Psoas muscle (tissue), 8 donors: ENCODE results near the gene DPP4. TPM values are rescaled to one million over a fixed set of nuclear protein-coding genes. Genes with fewer than 3 reads are reported as not detected.

Experiments
- ATAC-seq, 4 donors: fragments of 200-7000 bp; cut with Tn5 transposase; one replicate each; pipeline ENCODE4 v1.9.1; 2020; ENCODE audit warnings: moderate library complexity in 3 of 4, mild to moderate bottlenecking in 2 of 4
- DNase-seq, 2 donors: peaks; one replicate each; pipeline ENCODE4 v3.0.0-alpha.2; 2020
- H3K27ac ChIP-seq: fragments of 200-600 bp; one replicate; pipeline ENCODE4 v1.8.0; 2022
- H3K27me3 ChIP-seq, 3 donors: fragments of 200-600 bp in 1 of 3; one replicate each; pipeline versions ENCODE4 v1.6.1 to v1.8.0; 2013 to 2022; ENCODE audit warnings: low read length in 2 of 3, mild to moderate bottlenecking in 2 of 3, moderate library complexity in 1 of 3; ENCODE audit not compliant: insufficient read depth in 3 of 3
- H3K36me3 ChIP-seq, 2 donors: fragments of 200-600 bp in 1 of 2; one replicate each; pipeline versions ENCODE4 v1.6.1 to v1.8.0; 2013 to 2022; ENCODE audit warnings: low read depth in 1 of 2, mild to moderate bottlenecking in 1 of 2, moderate library complexity in 1 of 2; ENCODE audit not compliant: insufficient read depth in 1 of 2
- H3K4me1 ChIP-seq: fragments of 200-600 bp; one replicate; pipeline ENCODE4 v1.8.0; 2022
- H3K4me3 ChIP-seq: fragments of 200-600 bp; one replicate; pipeline ENCODE4 v1.8.0; 2022; ENCODE audit warnings: mild to moderate bottlenecking
- H3K9me3 ChIP-seq: fragments of 200-600 bp; one replicate; pipeline ENCODE4 v1.8.0; 2022
- CTCF ChIP-seq: fragments of 200-600 bp; IDR thresholded peaks from one replicate; pipeline ENCODE4 v1.8.0; 2022; ENCODE audit warnings: antibody characterized with exemption
- WGBS, 3 donors: extraction: QIAGEN DNeasy Blood & Tissue Kit; methylation state at CpG; one replicate each; pipeline versions ENCODE4 v1.1.6 to v1.1.7; 2013; 5-methylcytosine and 5-hydroxymethylcytosine counted together
- intact Hi-C, 2 donors: fragments of 100-400 bp; cut with DNase I; formaldehyde crosslinking; loops; one replicate each; pipeline versions ENCODE4 v1.11.0 to v1.14.2; 2022
- polyA plus RNA-seq, 3 donors: library from polyadenylated mRNA; stranded (reverse); fragments of 200-250 nt; gene quantifications; one replicate each; pipeline ENCODE4 v1.2.3, GENCODE V29; 2013
- total RNA-seq, 4 donors: library from RNA; stranded (reverse); fragmentation: NEBNext Ultra II Directional in 2 of 4; extraction: Animal tissue kit (Norgen Biotek cat#: 25700) in 2 of 4; gene quantifications; one replicate each; pipeline versions ENCODE4 v1.2.1 to v1.2.4, GENCODE V29; 2021 to 2023
- donor health status: healthy with polysubstance abuse.
- donor health status: DM: no; HTN: no; CAD: no; lungs with moderate emphysema.
- donor health status: Bipolar disorder and iron deficiency.
- donor health status: healthy.
- donor health status: DM: yes; HTN: yes; CAD: no.
- donor health status: DM: no; HTN: no; CAD: no.
- donor health status: DM: no; HTN: no; CAD: no.
- donor health status: DM: yes; HTN: yes; CAD: no.

DPP4 gene
- total and polyA plus RNA-seq, 7 donors: 0.25 to 3.1 (median 0.80) TPM

GRCh38 chr2:162025121-162025911 lies 48.7 kb downstream of the DPP4 start:
- WGBS, 3 donors: 54 to 61% (median 55%) methylated on average over 6 of the region's 6 CpGs
- ATAC-seq (no peak), DNase-seq (no peak)
- no peaks in the 10 kb centered on the region for H3K27me3 ChIP-seq
- intact Hi-C loops: no loop called here
- H3K4me1 ChIP-seq: no peaks in the 10 kb centered on the region
- H3K27ac ChIP-seq: no peak overlapping the region
- H3K9me3 ChIP-seq: no peaks in the 10 kb centered on the region
- no peak overlapping the region for H3K4me3 ChIP-seq
- no peaks in the 10 kb centered on the region for H3K36me3 ChIP-seq
- TF ChIP-seq CTCF: no peak

GRCh38 chr2:162022290-162022945 lies 51.6 kb downstream of the DPP4 start:
- DNase-seq (no peak), ATAC-seq (peak in 3 of 4 donors; percentile 69 to 76 (median 73))
- Histone ChIP-seq H3K4me3 (no peak overlapping the region), H3K9me3 (no peaks in the 10 kb centered on the region), H3K27ac (no peak overlapping the region), H3K36me3 (no peaks in the 10 kb centered on the region), H3K4me1 (no peaks in the 10 kb centered on the region), H3K27me3 (no peaks in the 10 kb centered on the region)
- intact Hi-C loops: no loop called here
- no peak for TF ChIP-seq CTCF
- WGBS, 3 donors: 49 to 65% (median 57%) methylated on average over 3 of the region's 3 CpGs

- 82 to 86% (median 84%) methylated on average over 7 of the region's 7 CpGs for WGBS, 3 donors
These were observed 52.4 kb downstream of the DPP4 start for GRCh38 chr2:162021516-162022058.

DNA sequence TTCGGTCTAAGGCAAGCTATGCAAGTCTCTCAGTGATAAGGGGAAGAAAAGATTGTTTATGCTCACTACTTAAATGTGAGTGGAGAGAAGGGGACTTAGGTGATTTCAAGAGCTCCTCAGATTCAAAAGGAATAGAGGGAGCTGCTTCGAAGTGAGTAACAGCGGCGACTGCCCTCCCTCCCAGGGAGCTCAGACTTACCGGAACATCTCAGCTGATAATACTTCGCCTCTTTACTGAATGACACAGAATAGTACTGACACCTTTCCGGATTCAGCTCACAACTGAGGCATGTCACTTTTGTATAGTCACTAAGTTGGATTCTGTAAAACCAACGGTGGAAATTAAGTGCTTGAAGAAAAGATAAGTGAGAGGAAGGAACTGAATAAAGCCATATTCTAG lies 55.5 kb downstream of the DPP4 start:
- H3K9me3 ChIP-seq: no peaks in the 10 kb centered on the region
- DNase-seq (no peak), ATAC-seq (no peak)
- TF ChIP-seq CTCF: no peak
- no peaks in the 10 kb centered on the region for H3K4me1 ChIP-seq
- 85 to 90% (median 87%) methylated on average over 8 of the region's 8 CpGs for WGBS, 3 donors
- H3K36me3 ChIP-seq: no peaks in the 10 kb centered on the region
- intact Hi-C loops: no loop called here
- H3K4me3 ChIP-seq: no peak overlapping the region
- no peak overlapping the region for H3K27ac ChIP-seq
- peaks cover 0 to 3% (median 3%) of the 10 kb centered on the region in 3 donors for H3K27me3 ChIP-seq

More at GRCh38 chr2:162021516-162022058, 52.4 kb downstream of the DPP4 start:
- Histone ChIP-seq H3K36me3 (no peaks in the 10 kb centered on the region), H3K4me3 (no peak overlapping the region), H3K9me3 (no peaks in the 10 kb centered on the region), H3K27me3 (peaks cover 0 to 2% (median 0%) of the 10 kb centered on the region in 3 donors), H3K4me1 (no peaks in the 10 kb centered on the region), H3K27ac (no peak overlapping the region)
- TF ChIP-seq CTCF: no peak
- intact Hi-C loops: no loop called here
- ATAC-seq (no peak), DNase-seq (no peak)
